Measurements from ENCODE around the gene ENDOU. TPM values are rescaled to one million over a fixed set of nuclear protein-coding genes. Genes with fewer than 3 reads are reported as not detected.

Gene ENDOU, protein sequence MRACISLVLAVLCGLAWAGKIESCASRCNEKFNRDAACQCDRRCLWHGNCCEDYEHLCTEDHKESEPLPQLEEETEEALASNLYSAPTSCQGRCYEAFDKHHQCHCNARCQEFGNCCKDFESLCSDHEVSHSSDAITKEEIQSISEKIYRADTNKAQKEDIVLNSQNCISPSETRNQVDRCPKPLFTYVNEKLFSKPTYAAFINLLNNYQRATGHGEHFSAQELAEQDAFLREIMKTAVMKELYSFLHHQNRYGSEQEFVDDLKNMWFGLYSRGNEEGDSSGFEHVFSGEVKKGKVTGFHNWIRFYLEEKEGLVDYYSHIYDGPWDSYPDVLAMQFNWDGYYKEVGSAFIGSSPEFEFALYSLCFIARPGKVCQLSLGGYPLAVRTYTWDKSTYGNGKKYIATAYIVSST
- 0.37 and 1.6 TPM in 2 replicates for total RNA-seq

DNA sequence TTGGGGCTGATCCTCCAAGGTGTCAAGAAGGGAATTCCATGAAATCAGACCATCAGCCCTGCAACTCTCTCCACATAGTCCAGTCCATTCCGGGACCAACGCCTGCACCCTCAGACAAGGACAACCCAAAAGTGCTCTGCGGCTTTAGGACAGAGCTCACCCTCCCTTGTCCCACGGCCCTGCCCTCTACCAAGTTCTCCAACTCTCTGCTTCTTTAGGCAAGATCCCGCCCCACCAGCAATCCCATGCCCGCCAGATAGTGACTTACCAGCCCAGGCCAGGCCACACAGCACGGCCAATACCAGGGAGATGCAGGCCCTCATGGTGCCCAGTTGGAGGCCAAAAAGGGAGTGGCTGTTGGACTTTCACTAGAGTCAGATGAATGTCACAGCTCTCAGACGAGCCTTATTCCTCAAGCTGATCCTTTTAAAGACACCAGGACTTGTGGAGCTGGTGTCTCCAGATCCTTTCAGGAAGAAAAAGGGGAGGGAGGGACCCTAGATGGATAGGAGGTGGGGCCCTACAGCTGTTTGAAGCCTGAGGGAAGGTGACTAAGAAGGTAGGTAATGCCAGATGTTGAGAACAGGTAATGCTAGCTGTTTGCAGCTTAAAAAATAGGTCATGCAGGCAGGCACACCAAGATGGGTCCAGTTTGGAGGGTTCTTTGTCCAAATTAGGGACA is at the start of gene ENDOU:
Gene ENDOU (minus strand): TSS at position 400 of the 682 bp plus-strand sequence. CDS start 77 bp downstream, at position 323.

DNA sequence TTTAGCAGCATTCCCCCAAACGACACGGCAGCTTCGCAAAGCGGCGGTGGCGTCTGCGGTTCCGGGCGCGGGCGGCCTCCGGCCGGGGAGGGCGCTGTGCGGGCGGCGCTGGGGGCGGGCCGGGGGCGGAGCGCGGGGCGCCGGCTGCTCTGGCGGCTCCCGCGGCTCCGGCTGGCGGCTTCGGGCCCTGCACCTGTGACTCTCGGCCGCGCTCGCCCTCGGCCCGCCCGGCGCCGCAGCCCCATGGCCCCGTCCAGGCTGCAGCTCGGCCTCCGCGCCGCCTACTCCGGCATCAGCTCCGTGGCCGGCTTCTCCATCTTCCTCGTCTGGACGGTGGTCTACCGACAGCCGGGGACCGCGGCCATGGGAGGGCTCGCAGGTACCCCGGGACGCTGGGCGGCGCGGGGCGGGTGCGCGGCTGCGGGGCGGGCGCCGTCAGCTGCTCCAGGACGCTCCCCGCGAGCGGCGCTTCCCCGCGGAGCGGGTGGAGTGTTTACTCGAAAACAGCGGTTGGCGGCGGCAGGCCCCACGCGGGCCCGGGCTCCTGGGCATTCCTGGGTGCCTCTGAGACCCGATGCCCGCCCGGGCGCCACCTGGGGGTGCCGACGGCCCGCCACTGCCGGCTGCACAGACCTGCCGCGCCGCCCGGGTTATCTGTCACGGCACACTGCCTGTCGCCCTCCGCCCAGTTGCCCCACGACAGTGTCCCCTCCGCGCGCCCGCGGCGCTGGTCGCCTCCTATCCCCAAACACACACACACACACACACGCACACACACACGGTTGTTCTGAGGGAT is 48.0 kb upstream of the ENDOU start, which contains the start of gene SLC48A1:
Gene SLC48A1 (plus strand): TSS at position 177 of the 796 bp plus-strand sequence. CDS start 67 bp downstream, at position 244.

DNA sequence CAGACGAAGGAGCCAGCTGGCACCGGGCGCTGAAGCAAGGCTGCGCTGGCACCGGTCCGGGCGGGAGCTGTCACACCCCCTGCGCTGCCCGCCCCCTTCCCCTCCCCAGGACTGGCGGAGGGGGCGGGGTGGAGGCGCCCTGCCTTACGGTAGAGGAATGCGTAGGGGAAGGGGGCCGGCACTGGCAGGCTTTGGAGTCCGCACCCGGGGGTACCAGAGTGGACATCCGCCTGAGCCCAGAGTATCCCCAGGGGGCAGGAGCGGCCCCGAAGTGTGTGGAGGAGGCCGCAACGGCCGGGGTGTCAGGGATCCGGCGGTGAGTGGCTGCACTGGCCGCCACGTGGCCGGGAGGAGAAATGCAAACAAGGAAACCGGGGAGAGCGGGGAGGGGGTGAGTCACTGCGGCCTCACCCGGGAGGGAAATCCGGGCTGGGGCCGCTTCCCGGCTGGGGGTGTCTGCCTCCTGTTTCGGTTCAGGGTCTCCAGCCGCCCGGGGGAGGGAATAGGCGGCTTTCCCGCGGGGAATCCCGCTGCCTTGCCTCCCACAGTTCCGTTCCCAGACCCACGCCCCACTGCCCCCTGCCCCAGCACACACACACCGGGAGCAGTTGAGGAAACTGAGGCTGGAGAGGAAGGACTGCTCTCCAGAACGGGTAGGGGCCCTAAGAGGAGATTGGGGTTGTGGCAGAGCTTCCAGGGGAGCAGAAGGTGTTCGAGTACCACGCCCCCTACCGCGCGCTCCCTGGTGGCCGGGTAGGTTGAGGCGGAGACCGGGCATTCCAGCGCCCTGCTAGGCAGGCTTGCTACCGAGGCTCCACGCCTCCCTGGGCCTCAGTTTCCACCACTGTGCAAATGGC is 33.8 kb upstream of the ENDOU start, which contains the start of gene RAPGEF3:
Gene RAPGEF3 (minus strand): TSS at position 47 of the 857 bp plus-strand sequence. CDS start 324 bp downstream, outside the sequence.

DNA sequence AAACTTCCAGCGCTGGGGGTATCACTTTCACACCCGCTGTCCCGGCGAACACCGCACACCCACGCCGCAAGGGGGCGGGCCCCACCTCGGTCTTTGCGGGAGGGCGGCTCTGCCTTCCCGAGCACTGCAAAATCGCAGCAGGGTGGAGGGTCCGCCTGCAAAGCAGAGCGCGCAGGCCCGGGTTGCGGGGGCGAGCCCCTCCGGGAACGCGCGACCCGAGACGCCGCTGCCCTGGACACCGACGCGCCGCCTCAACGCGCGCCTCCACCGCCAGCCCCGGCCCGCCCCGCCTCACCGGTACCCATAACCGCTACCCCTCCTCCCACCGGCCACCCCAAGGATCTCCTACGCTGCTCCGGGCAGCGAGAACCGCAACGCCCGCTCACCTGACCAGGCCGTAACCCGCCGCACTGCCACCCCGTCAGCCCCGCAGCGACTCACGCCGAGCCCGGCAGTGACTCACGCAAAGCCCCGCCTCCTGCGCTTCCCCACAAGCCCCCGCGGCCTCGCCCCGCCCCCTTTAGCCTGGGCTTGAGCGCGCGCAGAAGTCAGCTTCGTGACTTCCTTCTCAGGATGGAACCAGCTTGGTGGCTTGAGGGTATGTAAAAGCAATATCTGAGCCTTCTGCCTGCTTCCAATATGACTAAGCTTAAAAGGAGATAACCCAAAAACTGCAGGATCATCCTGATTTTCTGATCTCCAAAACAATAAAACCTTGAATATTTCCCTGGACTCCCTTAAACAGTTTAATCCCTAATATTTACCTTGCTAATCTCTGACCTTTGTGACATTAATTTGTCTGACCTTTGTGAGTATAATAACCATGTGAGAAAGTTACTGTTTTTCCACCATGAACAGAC is 19.5 kb downstream of the ENDOU start, which contains the start of gene RPAP3:
Gene RPAP3 (minus strand): TSS at position 465 of the 860 bp plus-strand sequence. CDS start 3,190 bp downstream, outside the sequence.

Other genes starting within 250 kb of the ENDOU start
- gene RPAP3, start 19.5 kb downstream of the ENDOU start, total RNA-seq = 12.1 and 20.3 TPM in 2 replicates
- gene RAPGEF3, start 33.4 kb upstream of the ENDOU start, total RNA-seq = 1.5 and 7.4 TPM in 2 replicates
- gene SLC48A1, start 47.7 kb upstream of the ENDOU start, total RNA-seq = 8.5 and 14.3 TPM in 2 replicates
- gene HDAC7, start 94.4 kb upstream of the ENDOU start, total RNA-seq = 43.0 and 48.9 TPM in 2 replicates
- gene VDR, start 179.5 kb upstream of the ENDOU start, total RNA-seq = 9.2 and 10.7 TPM in 2 replicates
- 59.2 and 62.8 TPM in 2 replicates for gene TMEM106C, start 238.1 kb upstream of the ENDOU start, total RNA-seq